GM18907 (cell line): Measurements from ENCODE around the gene WDR70.
"Not testable (repeated sequence)": the region's sequence is repeated elsewhere in the genome, so short reads cannot be mapped to it uniquely, and the experiment has no call there.

ENCODE experiments used
- ATAC-seq: cut with Tn5 transposase; IDR thresholded peaks from one replicate; pipeline ENCODE4 v1.9.1; 2021; ENCODE audit warnings: mild to moderate bottlenecking, moderate library complexity; ENCODE audit not compliant: unreplicated experiment

The WDR70 gene

GRCh38 chr5:37742111-37742510 is 363.0 kb downstream of the WDR70 start:
- no peak for ATAC-seq

GRCh38 chr5:37751227-37751626 is 372.1 kb downstream of the WDR70 start:
- ATAC-seq, result no peak

- no peak for ATAC-seq
Observed at GRCh38 chr5:37754976-37755375, 375.9 kb downstream of the WDR70 start.

- no peak for ATAC-seq
Observed at GRCh38 chr5:37755581-37755980, 376.5 kb downstream of the WDR70 start.

GRCh38 chr5:37756248-37756647 is 377.1 kb downstream of the WDR70 start:
- ATAC-seq, result no peak

GRCh38 chr5:37757980-37758582 is 379.0 kb downstream of the WDR70 start:
- no peak for ATAC-seq

GRCh38 chr5:37767251-37767650 is 388.1 kb downstream of the WDR70 start:
- no peak for ATAC-seq

GRCh38 chr5:37767961-37768360 is 388.8 kb downstream of the WDR70 start:
- no peak for ATAC-seq

- ATAC-seq, result no peak
Observed at GRCh38 chr5:37768371-37768770, 389.3 kb downstream of the WDR70 start.

- no peak for ATAC-seq
Observed at GRCh38 chr5:37769108-37769507, 390.0 kb downstream of the WDR70 start.

GRCh38 chr5:37769840-37770239 is 390.7 kb downstream of the WDR70 start:
- no peak for ATAC-seq

- no peak for ATAC-seq
Observed at GRCh38 chr5:37770786-37771185, 391.7 kb downstream of the WDR70 start.

GRCh38 chr5:37771203-37771611 is 392.1 kb downstream of the WDR70 start:
- ATAC-seq, result no peak

- ATAC-seq, result no peak
Observed at GRCh38 chr5:37771731-37772130, 392.6 kb downstream of the WDR70 start.

- no peak for ATAC-seq
Observed at GRCh38 chr5:37772255-37772654, 393.1 kb downstream of the WDR70 start.

- ATAC-seq, result no peak
Observed at GRCh38 chr5:37773809-37774208, 394.7 kb downstream of the WDR70 start.

GRCh38 chr5:37774912-37775483 is 395.9 kb downstream of the WDR70 start:
- no peak for ATAC-seq

GRCh38 chr5:37776826-37777225 is 397.7 kb downstream of the WDR70 start:
- ATAC-seq, result no peak

- no peak for ATAC-seq
Observed at GRCh38 chr5:37777432-37778130, 398.5 kb downstream of the WDR70 start.

GRCh38 chr5:37781409-37781808 is 402.3 kb downstream of the WDR70 start:
- not testable (repeated sequence) for ATAC-seq

- ATAC-seq, result no peak
Observed at GRCh38 chr5:37786416-37786815, 407.3 kb downstream of the WDR70 start.

GRCh38 chr5:37786862-37787519 is 407.9 kb downstream of the WDR70 start:
- no peak for ATAC-seq
